Measurements from ENCODE around the gene BICC1.

BICC1 gene

DNA sequence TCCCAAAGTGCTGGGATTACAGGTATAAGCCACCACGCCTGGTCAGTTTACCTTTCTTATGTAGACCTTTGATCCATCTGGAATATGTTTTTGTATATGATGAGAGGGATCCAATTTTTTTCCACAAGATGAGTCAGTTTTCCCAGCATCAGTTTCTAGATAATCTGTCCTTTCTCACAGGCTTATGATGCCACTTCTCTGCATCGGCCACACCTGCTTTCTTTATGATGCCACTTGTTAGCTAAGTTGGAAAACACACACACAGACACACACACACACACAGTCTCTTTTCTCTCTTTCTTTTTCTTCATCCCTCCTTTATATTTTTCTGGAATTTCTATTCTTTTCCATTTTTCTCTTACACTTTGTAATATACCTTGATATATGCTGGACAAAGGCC is 240.8 kb downstream of the BICC1 start:
- no peak for DNase-seq

DNA sequence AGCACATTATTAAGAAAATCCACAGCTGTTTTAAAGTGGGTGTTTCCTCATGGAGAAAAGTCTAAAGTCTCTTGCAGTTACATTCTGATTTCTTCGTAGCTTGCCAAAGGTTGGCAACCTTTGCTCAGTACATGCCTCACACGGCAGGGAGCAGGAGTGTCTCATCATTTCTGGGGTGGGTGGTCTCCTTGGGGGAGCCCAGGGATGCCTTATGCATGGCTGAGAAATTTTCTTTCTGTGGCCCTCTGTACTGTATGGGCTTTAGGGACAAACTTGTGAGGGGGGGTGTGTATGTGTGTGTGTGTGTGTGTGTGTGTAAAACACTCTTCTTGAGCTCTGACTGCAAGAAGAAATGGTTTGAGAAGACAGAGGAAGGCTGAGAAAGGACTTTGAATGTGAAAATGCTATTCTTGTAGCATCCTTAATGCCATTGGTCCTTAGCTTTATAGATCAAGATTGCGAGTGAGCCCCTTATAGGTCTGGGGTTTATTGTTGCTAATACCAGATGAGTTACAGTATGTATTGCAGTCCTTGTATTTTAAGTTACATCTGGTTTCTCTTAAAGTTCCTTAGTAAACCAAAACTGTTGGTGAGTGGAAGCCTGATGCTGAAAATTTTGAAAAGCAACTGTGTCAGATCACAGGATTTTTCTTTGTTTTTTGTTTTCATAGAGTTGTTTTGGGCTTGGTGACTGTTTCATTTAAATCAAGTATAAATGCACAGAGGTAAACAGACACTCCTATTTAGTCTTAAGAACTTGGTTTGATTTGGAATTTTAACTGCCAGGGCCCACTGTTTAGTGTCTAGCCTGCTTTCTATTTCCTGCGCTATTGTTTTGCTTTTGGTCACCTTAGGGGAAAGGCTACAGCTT is 242.0 kb downstream of the BICC1 start:
- no peak for DNase-seq

DNA sequence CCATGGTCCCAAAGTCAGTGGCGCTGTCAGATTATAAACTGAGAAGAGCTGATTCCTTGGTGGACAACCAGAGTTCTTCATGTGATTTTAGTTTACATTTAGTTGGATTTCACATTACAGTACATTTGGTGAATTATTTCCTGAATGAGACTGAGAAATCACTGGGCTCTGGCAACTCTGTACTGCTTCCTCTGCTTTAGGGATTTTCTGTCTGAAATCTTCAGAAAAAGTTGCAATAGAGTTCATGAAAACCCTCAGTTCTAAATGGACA is 242.6 kb downstream of the BICC1 start:
- DNase-seq = no peak

DNA sequence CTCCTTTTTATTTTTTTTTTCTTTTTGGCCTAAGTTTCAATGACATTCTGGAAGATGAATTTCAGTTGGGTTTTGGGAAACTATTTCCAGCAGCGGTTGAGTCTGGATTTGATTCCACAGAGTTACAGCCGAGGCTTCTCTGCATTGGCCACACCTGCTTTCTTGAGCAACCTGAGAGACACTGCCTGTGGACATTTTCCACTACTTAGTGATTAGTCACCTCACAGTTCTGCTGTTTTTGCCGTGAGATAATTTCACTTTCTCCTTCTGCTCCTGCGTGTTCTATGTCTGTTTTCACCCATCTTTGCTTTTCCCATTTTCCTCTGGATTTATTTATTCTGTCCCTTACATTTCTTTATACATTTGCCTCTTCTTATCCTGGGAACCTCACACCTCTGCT is 243.0 kb downstream of the BICC1 start:
- peak; percentile 43 for DNase-seq

DNA sequence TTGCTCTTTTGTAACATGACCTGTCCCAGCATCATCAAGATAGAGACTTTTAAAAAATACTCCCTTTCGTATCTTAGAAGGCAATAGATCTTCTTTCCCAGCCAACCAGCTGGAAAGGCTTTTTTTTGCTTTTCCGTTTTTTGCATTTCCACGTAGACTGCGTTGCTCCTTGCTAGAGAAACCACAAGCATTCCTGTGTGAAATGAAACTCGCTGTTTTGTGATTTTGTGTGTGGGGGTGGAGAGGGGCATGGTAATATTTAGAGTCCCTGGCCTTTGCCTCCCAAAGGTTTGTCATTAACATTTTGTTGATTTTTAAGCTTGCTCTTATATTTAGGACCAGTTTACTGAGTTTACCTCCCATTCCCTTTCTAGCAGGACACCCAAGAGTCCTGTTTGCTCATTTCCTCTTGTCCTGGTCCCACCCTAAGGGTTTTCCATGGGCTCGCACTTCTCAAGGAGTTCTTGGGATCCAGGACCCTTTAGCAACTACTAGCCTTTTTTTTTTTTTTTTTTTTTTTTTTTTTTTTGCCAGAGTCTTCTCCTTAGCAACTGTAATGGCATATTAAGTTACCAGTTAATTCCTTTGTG is 243.6 kb downstream of the BICC1 start:
- peak; percentile 61 for DNase-seq

DNA sequence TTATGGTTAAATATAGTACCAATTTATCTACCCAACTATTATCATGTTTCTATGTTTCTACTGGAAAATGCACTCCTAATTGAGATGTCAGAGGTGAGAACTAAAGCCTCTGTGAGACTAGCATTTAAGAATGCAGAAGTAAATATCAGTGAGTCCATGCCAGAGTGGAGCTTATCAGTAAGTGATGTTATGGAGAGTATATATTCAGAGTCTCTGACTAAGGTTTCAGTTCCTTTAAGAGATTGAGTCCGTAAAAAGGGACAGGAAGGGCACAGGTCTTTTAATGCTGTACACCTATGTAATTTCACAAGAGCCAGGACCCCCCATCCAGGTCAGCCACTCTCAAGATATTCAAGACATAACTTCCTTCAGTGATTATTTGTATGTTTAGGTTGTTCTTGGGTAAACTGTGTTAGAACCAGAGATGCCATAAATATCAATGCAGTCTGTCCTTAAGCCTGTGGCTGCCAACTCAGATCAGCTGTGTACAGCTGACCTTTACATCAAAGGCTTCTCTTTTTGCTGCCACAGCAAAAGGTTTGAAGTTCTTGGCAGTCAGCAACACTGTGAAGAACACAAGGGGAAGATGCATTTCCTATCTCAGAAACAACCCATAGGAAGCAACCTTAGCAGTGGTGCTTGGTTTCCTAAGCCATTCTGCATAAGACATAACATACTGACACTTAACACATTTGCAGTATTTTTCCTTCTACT is 244.8 kb downstream of the BICC1 start:
- no peak for DNase-seq

DNA sequence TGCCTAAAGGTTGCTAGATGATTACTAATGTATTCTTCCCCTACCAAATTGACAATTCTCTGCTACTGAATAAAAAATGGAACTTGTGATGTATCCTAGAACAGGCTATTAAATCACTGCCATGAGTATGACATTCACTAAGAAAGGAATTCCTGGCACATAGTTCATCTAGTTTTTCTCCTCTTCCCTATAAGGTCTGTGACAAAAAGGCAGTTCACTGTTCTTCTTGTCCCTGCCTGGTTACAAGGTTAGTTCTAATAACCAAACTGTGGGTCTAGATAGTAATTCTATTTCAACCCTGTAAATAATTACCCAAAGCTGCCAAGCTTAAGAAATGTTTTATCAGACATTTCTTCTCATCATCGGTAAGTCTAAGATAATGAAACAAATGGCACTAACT is 245.6 kb downstream of the BICC1 start:
- DNase-seq = peak; percentile 52

DNA sequence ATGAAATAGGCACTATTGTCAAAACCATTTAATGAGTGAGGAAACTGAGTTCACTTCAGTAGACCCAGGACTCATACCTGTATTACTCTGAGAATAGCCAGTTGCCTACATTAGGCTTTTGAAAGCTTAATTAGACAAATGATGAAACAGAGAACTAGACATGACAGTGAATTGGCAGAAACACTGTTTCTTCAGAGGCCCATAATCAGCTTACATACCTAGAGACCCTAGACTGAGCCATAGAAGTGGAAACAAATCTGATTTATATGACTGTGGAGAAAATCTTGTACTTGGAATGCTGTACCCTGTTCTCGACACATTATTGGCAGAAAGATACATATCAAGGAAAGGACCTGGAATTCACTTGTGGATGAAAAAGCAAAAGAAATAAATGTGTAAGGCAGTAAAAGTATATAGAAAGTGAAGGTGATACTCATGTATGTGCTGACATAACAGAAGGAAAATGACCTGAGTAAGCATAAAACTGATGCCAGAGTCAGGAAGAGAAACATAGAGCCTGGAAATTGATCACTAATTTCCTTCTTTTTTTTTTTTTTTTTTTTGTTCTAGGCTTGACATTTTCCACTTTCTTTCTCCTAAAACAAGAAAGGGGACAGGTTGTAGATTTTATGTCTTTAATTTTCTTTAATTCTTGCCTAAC is 251.5 kb downstream of the BICC1 start:
- no peak for DNase-seq

DNA sequence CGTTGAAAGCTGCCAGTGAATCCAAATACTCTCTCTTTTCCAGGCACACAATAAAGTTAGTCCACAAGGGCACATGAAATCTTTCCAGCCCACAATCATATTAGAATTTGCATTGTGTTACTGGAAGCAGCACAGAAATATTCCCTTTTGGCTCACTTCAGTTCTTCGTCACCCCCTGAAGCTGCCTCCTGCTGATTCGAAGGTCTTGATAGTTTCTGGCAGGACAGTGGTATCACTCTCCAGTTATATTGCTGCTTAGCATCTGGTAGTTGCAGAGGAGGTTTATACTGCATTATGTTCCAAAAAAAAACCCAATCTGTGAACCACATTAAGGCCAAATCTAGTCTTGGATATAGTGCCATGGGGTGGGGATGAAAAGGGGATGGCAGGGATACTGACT is 253.2 kb downstream of the BICC1 start:
- no peak for DNase-seq

DNA sequence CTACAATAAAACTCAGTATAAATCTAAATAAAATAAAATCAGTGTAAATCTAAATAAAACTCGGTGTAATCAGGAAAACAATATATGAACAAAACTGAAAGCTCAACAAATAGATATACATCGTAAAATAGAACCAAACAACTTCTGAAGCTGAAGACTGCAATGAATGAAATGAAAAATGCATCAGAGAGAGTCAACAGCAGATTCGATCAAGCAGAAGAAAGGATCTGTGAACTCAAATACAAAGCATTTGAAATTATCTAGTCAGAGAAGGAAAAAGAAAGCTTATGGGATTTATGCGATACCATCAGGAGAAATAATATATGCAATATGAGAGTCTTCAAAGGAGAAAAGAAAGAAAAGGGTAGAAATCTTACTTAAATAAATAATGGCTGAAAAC is 255.0 kb downstream of the BICC1 start:
- DNase-seq = no peak

DNA sequence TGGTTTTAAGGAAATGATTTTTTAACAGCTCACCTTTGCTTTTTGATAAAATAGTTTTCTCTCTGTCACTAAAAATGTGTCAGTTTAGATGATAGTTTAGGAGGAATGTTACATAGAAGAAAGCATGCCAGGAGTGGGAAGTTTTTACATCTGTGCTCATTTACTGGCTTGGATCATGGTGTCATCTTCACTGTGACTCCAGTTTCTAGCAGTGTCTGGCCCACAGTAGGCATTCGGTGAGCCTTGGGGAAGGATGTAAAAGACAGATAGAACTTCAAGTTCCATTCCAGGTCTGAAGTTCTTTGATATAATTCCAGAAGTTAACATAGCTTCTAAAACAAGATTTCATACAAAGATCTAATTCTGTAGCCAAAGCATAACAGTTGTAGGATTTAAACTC is 259.2 kb downstream of the BICC1 start:
- no peak for DNase-seq

DNA sequence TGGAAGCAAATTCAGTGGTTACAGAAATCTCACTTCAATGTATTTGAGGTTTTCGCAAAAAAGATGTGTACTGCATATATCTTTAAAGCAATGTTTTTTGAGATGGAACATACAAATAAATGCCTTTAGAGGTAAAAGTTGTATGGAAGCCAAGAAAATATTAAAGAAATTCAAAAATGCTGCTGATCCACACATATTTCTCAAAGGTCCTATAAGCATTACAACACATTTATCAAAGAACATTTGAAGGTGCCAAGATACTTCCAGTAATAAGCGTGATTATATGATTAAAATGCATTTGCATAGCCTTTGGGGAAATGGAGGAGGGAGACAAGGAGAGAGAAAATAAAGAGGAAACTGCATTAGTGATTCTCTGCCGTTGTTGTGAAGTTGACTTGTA is 260.1 kb downstream of the BICC1 start:
- no peak for DNase-seq

DNA sequence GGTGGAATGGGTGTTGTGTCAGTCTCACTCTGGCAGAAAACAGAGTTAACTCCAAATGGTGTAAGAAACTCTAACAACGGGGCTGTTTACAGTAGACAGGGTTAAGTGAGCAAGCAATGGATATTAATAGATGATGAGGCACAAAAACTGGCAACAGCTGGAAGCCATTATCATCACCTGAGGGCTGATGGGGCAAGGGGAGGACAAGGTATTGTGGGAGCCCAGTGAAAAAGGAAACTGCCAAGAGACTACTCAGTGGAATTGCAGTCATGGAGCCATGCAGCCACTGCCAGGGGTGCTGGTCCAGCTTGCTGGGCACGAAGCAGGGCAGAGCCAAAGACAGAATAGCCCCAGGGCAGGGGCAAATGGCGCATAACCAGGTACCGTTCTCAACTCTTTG is 260.7 kb downstream of the BICC1 start:
- DNase-seq = no peak

DNA sequence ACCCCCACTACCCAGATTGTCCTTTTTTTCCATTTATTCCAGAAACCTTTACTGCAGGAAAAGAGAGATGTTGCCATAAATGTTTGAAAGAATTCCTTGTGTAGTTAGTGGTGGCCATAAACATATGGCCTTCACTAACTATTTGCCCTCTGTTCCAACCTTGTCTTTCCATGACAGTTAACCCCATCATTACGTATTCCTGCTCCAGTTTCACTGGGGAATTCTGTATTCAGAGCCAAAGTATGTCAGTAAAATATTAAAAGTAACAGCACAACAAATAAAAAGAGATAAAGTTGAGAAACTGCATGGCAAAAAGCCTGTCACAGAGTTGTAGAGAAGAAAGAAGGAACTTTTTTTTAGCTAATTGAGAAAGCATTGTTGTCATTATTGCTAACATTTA is 261.3 kb downstream of the BICC1 start:
- no peak for DNase-seq

DNA sequence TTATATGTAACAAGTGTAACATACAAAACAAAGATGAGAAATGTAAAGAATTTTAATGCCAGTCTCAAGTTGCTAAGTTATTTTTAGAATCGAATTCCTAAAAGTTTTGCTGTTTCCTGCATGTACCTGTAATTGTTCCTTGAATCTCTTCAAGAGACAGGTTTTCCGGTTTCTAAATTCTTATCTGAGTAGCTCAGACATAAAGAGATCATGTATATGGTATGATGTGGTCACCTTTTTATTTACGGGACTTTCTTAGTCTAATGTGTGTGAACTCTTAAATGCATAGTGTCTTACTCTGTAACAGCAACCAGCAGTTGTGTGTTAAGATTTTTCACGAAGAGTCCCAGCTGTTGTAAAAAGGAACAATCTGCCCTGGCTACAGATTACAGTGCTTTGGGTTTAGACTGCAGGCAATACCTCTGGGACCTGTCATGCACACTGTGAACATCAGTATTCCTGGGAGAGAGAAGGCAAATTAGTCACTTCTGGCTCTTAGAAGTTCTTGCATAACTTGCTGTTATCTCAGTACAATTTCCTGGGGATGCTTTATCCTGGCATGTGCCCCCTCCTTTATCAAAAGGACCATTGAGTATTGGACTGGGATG is 263.4 kb downstream of the BICC1 start:
- peak; percentile 74 for DNase-seq

DNA sequence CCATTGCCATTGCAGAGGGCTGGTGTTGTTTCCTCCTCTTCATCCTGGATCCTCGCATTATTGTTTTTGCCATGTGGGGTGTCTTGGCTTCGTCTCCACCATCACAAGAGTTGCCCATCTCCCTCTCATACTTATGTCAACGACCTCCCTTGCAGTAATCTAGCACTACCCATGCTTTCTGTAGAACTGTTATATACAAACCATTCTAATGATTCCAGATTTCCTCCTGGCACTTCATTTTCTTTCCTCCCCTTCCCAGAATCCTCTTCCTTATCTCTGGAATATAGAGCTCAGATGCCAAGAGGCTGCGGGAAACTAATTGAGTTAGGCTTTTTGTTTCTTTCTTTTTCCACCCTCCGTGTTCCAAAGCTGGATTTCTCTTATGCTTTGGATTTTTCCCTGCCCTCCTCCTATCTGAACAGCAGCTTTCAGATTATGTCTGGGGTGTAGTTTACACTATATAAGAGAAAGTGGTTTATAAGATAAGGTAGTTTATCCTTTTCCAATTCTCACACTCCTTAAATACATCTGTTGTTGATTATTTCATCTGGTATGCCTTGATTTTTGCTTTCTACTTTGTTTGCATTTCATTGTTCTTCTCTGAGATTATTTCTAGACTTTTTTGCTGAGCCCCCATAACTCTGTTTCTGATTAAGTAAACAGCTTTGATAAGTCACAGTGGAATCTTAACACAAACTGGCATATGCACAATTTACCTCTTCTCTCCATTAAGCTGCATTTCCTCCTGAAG is 264.1 kb downstream of the BICC1 start:
- no peak for DNase-seq

DNA sequence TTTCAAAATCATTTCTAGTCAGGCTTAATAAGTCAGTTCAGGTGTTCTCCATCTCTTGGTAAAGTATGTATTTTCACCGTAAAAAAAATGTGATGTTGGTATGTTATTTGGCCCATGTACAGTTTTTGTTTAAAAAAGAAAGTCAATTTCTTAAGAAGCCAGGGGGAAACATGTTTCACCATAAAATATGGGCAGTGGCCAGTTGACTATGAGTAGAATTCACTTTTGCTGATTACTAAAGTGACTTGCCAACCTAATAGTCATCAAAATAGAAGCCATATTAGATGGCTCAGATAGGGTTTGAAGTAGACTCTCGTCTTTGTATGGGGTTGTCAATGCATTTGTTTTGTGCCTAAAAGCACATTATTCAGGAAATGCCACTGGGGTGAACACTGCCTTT is 266.3 kb downstream of the BICC1 start:
- no peak for DNase-seq

DNA sequence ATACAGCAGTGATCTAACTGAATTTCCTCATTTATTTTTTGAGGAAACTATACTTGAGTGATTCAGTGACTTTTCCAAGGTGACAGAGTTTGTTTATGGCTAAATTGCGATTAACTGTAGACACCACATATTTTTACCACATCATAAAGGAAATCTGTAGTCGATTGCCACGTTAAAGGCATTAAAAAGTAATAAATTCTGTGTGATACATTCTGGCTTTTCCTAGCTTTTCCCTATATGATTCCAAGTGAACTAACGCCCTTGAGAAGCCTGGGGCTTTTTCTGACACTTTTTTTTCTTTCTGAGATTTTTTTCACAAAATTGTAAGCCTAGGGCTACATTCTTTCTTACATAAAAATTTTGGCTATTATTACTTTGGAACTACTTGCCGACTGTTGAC is 266.9 kb downstream of the BICC1 start:
- DNase-seq = no peak

DNA sequence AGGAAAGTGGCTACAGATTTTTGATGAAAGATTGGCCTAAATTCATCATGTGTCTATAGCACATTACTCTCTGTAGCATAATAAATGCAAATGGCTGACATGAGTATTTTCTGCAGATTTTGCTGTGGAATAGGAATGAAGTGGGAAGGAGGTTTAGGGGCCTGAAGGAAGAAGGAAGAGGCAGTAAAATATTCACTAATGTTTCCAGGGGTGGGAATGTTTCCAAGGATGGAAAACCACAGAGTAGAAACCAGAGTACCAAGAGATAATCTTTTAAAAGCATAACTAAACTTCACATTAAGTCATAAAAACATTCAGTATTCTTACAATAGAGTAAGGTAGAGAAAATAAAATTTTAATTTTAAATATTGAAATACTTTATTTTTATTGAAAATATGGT is 267.8 kb downstream of the BICC1 start:
- no peak for DNase-seq

DNA sequence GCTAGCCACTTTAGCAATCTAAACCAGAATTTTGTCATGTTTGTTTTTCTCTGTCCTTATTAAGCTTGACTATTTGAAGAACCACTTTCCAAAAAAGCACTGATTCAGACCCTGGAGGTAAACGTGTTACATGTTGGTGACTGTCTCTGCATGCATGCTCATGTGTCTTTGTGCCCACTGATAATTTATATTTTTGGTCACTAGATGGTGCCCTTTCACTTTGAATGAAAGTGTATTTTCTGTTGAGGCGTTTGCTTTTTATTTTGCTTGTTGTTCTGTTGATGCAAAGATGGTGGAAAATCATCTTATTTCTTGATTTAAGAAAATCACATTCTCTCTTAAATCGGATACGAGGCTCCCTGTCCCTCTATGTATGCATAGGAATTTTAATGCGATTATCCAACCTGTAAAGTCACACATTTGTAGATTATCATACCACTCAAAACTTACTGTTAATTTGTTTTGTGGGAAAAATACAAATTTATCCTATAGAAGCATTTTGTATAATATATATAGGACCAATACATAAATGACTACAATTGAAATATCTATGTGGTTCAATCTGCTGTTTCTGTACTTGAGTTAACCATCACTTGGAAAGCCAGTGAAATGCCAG is 269.3 kb downstream of the BICC1 start:
- peak; percentile 56 for DNase-seq

DNA sequence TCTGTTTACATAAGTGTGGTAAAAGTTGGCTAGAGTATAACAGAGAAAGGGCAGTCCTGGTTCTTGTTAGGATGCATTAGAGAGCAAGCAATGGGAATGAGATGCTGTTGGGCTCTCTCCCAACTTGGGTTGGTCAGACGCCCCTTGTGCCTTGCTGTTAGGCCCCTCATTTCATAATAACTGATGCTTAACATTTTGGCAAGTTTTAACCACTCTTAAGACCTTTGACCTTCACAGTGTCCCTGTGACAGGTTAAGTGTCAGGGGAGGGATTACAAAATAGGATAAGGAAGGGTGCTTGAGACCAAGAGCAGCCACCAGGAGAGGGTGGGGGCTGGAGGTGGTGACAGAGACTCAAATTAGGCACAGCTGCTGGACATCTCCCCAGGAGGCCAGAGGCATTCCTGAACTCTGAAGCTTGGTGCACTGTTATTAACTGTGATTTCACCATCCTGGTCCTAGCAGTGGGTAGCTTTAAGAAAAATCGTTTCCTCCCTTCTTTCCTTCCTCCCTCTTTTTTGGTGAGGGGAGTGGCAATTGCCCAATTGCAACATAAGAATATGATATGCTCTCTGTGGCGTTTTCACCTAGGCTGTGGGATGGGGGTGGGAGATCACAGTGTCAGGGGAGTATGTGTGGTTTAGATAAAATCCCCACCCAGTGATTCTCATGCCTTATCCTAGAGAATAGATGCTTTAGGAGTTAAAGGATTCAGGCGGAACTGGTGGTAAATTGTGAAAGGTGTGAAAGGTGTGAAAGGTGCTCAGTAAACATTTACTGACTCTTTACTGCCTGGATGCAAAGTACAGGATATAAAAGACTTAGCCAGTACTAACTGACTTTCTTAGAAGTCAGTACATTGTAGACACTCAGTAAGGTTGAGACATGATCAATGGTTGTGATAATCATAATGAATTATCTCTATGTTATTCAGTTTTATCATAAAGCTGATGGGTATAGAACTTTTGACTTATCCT is 270.5 kb downstream of the BICC1 start:
- peak; percentile 46 for DNase-seq

Measured in fibroblast of skin of back (primary cell).